ENCODE results near the gene CAB39. TPM values are rescaled to one million over a fixed set of nuclear protein-coding genes. Genes with fewer than 3 reads are reported as not detected.

The CAB39 gene
- total and polyA plus RNA-seq, 2 donors from 2014 or later, result 39.1 to 77.6 TPM

DNA sequence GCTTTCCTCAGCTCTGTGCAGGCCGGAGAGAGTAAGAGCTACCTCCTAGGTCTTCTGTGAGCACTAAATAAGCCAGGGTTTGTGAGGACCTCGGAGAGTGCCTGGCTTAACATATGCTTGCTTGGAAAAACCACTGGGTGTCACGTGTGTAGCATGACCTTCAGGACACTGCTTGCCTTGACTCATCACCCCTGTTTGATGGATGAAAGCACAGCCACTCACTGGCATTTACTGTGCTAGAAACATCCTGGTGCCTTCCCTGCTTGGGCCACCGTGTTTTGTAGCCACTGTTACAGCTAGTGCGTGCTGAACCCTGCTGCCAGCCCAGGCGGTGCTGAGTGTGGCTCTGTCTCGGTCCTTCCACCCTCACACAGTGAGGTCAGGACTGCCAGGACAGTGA is 117.3 kb downstream of the CAB39 start:
- Histone ChIP-seq H3K4me1 (ENCODE audit: control insufficient read depth in 2 of 3, insufficient read depth in 2 of 3, low read depth in 1 of 3, low read length in 3 of 3) (peaks cover 0 to 5% (median 0%) of the 10 kb centered on the region in 3 donors), H3K9me3 (ENCODE audit: control insufficient read depth in 2 of 3, insufficient read depth in 1 of 3, low read length in 3 of 3) (peaks cover 0 to 3% (median 0%) of the 10 kb centered on the region in 3 donors), H3K36me3 (ENCODE audit: control insufficient read depth in 2 of 3, insufficient read depth in 3 of 3, low read length in 3 of 3) (no peaks in the 10 kb centered on the region), H3K27me3 (ENCODE audit: control insufficient read depth, insufficient read depth, low read length) (no peaks in the 10 kb centered on the region), H3K27ac (ENCODE audit: low read depth in 2 of 2, low read length in 2 of 2) (no peak overlapping the region), H3K9ac (ENCODE audit: low read length in 3 of 3) (no peak overlapping the region), H3K4me3 (ENCODE audit: low read length in 3 of 3) (no peak overlapping the region)
- DNase-seq, result no peak
- TF ChIP-seq, protein P1, sequence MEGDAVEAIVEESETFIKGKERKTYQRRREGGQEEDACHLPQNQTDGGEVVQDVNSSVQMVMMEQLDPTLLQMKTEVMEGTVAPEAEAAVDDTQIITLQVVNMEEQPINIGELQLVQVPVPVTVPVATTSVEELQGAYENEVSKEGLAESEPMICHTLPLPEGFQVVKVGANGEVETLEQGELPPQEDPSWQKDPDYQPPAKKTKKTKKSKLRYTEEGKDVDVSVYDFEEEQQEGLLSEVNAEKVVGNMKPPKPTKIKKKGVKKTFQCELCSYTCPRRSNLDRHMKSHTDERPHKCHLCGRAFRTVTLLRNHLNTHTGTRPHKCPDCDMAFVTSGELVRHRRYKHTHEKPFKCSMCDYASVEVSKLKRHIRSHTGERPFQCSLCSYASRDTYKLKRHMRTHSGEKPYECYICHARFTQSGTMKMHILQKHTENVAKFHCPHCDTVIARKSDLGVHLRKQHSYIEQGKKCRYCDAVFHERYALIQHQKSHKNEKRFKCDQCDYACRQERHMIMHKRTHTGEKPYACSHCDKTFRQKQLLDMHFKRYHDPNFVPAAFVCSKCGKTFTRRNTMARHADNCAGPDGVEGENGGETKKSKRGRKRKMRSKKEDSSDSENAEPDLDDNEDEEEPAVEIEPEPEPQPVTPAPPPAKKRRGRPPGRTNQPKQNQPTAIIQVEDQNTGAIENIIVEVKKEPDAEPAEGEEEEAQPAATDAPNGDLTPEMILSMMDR (IDR thresholded peaks at IDR 0.05; ENCODE audit: borderline replicate concordance, extremely low read depth, insufficient read depth), result no peak
- intact Hi-C loops (cut with DNase I), result loop anchor here (10.0 kb wide), 1 partner anchor 155 kb away; no protein-coding TSS in a partner anchor
- FAIRE-seq, result no peak

DNA sequence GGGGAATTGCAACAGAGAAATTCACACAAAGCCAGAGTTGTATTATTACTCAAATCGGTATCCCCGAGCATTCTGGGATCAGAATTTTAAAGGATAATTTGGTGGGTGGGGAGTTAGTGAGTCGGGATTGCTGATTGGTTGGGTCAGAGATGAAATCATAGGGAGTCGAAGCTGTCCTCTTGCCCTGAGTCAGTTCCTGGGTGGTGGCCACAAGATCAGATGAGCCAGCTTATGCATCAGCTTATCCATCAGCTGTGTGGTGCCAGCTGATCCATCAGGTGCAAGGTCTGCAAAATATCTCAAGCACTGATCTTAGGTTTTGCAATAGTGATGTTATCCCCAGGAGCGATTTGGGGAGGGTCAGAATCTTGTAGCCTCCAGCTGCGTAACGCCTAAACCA is 117.8 kb downstream of the CAB39 start:
- no peak for FAIRE-seq
- peaks cover 0 to 3% (median 0%) of the 10 kb centered on the region in 3 donors for H3K9me3 ChIP-seq (ENCODE audit: control insufficient read depth in 2 of 3, insufficient read depth in 1 of 3, low read length in 3 of 3)

DNA sequence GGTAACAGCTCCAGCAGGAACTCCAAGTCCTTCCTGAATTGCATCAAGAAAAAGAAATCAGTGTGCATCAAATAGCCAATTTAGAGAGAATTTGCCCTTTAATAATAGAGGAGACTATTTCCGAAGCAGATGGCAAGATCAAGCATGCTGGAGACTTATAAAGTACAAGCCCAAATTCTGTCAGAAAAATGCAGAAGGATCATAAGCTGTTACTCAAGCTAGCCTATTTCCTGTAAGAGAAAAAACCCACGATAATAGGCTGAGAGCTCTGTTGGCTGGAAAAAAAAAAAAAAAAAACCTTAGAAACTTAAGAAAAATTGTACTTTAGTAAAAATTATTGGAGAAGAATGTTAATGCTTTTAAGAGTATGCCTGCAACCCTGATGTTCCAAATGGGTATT is 127.7 kb downstream of the CAB39 start:
- TF ChIP-seq, protein P1 (IDR thresholded peaks at IDR 0.05; ENCODE audit: borderline replicate concordance, extremely low read depth, insufficient read depth), result no peak
- H3K4me1 ChIP-seq (ENCODE audit: control insufficient read depth in 2 of 3, insufficient read depth in 2 of 3, low read depth in 1 of 3, low read length in 3 of 3), result no peaks in the 10 kb centered on the region
- FAIRE-seq, result no peak
- intact Hi-C loops (cut with DNase I), result no loop called here
- no peaks in the 10 kb centered on the region for H3K36me3 ChIP-seq (ENCODE audit: control insufficient read depth in 2 of 3, insufficient read depth in 3 of 3, low read length in 3 of 3)
- no peak overlapping the region for H3K4me3 ChIP-seq (ENCODE audit: low read length in 3 of 3)
- H3K9ac ChIP-seq (ENCODE audit: low read length in 3 of 3), result no peak overlapping the region
- no peak for DNase-seq
- no peaks in the 10 kb centered on the region for H3K9me3 ChIP-seq (ENCODE audit: control insufficient read depth in 2 of 3, insufficient read depth in 1 of 3, low read length in 3 of 3)
- no peak overlapping the region for H3K27ac ChIP-seq (ENCODE audit: low read depth in 2 of 2, low read length in 2 of 2)
- no peaks in the 10 kb centered on the region for H3K27me3 ChIP-seq (ENCODE audit: control insufficient read depth, insufficient read depth, low read length)

More for the DNA sequence above, 117.8 kb downstream of the CAB39 start:
- H3K36me3 ChIP-seq (ENCODE audit: control insufficient read depth in 2 of 3, insufficient read depth in 3 of 3, low read length in 3 of 3), result no peaks in the 10 kb centered on the region
- H3K9ac ChIP-seq (ENCODE audit: low read length in 3 of 3), result no peak overlapping the region
- intact Hi-C loops (cut with DNase I), result no loop called here
- TF ChIP-seq, protein P1 (IDR thresholded peaks at IDR 0.05; ENCODE audit: borderline replicate concordance, extremely low read depth, insufficient read depth), result no peak
- no peak overlapping the region for H3K27ac ChIP-seq (ENCODE audit: low read depth in 2 of 2, low read length in 2 of 2)
- DNase-seq, result no peak
- no peaks in the 10 kb centered on the region for H3K27me3 ChIP-seq (ENCODE audit: control insufficient read depth, insufficient read depth, low read length)
- H3K4me1 ChIP-seq (ENCODE audit: control insufficient read depth in 2 of 3, insufficient read depth in 2 of 3, low read depth in 1 of 3, low read length in 3 of 3), result peaks cover 0 to 5% (median 0%) of the 10 kb centered on the region in 3 donors
- no peak overlapping the region for H3K4me3 ChIP-seq (ENCODE audit: low read length in 3 of 3)

DNA sequence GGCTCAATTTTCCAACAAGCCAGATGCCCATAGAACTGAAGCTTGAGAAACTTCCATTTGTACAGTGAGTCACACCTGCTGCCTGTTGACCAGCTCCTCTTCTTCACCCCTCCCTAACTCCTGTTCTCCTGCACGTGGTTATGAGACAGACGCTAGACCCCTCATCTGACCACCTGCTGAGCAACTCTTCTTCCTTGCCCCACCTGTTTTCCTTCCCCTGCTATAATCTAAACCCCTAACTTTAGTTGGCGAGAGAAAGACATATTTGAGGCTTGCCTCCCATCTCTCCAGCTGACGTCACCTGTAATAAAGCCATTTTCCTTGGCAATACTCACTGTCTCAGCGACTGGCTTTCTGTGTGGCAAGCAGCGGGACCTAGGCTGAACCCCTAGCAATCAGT is 129.8 kb downstream of the CAB39 start:
- Histone ChIP-seq H3K36me3 (ENCODE audit: control insufficient read depth in 2 of 3, insufficient read depth in 3 of 3, low read length in 3 of 3) (no peaks in the 10 kb centered on the region), H3K27me3 (ENCODE audit: control insufficient read depth, insufficient read depth, low read length) (no peaks in the 10 kb centered on the region), H3K9me3 (ENCODE audit: control insufficient read depth in 2 of 3, insufficient read depth in 1 of 3, low read length in 3 of 3) (no peaks in the 10 kb centered on the region), H3K4me3 (ENCODE audit: low read length in 3 of 3) (no peak overlapping the region), H3K9ac (ENCODE audit: low read length in 3 of 3) (no peak overlapping the region), H3K4me1 (ENCODE audit: control insufficient read depth in 2 of 3, insufficient read depth in 2 of 3, low read depth in 1 of 3, low read length in 3 of 3) (no peaks in the 10 kb centered on the region), H3K27ac (ENCODE audit: low read depth in 2 of 2, low read length in 2 of 2) (no peak overlapping the region)
- intact Hi-C loops (cut with DNase I), result no loop called here
- no peak for FAIRE-seq
- DNase-seq, result no peak
- TF ChIP-seq, protein P1 (IDR thresholded peaks at IDR 0.05; ENCODE audit: borderline replicate concordance, extremely low read depth, insufficient read depth), result no peak

Measured in kidney (tissue), 14 donors.